ENCODE results near the gene LVRN.

The LVRN gene

DNA sequence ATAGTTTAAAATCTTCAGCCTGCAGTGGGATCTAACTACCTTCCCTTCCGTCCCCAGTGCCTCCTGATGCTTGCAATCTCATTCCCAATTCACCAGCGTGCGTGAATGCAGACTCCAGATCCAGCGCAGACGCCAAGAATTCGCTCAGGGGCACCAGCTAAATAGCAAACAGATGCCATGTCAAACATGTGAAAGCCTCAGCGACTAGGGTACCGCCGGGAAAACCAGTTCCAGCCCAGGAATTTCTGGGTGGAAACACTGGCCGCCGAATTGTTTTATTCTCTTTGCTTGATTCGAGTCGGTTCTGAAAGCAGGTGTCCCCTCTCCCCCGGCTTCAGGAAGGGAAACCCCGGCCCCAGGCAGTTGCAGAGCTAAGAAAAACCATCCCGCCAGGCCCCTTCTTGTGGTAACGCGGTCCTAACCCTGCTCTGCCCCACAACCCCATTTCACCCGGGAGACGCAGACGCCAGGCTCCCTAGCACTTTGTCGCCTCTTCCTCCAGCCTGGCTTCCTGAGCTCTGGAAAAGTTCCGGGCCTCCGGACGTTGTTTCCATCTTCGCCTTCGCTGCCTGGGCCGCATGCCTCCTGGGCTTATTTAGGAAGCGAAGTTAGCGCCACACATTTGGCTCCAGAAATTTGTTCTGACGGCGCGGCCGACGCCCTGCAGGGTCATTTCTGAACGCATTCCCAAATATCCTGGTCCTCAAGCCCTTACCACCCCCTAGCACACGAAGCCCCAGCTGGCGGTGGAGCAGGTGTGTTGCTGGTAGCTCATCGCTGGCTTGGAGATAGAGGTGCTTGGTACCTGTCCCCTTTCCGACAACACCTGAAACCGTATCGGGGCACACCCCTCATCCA is 665 bp upstream of the LVRN start:
- DNase-seq: no peak

DNA sequence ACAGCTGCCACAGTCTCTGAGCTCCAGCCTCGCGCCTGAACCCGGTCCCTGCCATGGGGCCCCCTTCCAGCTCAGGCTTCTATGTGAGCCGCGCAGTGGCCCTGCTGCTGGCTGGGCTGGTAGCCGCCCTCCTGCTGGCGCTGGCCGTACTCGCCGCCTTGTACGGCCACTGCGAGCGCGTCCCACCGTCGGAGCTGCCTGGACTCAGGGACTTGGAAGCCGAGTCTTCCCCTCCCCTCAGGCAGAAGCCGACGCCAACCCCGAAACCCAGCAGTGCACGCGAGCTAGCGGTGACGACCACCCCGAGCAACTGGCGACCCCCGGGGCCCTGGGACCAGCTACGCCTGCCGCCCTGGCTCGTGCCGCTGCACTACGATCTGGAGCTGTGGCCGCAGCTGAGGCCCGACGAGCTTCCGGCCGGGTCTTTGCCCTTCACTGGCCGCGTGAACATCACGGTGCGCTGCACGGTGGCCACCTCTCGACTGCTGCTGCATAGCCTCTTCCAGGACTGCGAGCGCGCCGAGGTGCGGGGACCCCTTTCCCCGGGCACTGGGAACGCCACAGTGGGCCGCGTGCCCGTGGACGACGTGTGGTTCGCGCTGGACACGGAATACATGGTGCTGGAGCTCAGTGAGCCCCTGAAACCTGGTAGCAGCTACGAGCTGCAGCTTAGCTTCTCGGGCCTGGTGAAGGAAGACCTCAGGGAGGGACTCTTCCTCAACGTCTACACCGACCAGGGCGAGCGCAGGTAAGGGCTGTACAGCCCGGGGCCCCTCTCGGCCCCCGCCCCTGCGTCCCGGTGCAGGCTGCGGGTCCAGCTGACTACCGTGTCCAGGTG is 509 bp downstream of the LVRN start:
- no peak for DNase-seq

DNA sequence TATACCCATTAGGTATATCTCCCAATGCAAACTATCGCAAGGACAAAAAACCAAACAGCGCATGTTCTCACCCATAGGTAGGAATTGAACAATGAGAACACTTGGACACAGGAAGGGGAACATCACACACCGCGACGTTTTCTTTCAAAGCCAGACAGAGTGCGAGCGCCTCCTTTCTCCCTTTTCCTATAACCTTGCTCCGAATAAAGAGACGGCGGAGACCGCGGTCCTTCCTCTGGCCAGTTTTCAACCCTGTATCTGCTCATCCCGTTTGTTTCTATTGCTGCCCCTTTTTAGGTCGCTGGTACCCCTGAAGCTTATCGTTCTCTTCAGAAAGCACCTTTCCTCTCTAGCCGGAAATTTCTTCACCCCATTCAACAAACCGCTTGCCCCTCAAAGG is 1.3 kb downstream of the LVRN start:
- DNase-seq: no peak

DNA sequence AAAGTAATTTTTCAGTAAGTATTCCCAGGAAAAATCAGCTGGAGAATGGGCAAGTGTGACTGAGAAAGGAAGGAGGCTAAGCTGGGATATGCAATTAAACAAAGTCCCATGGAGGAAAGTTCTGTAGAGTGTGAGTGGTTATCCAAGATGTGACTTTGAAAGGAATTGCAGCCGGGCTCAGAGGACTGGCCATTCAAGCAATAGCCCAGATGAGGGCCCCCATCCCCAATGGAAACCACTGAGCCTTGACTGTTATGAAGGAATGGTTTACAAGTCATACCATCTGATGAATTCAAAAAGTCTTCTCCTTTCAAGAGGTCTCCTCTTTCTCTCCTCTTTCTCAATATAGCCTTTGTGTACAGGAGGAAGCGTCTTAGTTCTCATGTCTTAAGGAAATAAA is 6.5 kb downstream of the LVRN start:
- DNase-seq: no peak

DNA sequence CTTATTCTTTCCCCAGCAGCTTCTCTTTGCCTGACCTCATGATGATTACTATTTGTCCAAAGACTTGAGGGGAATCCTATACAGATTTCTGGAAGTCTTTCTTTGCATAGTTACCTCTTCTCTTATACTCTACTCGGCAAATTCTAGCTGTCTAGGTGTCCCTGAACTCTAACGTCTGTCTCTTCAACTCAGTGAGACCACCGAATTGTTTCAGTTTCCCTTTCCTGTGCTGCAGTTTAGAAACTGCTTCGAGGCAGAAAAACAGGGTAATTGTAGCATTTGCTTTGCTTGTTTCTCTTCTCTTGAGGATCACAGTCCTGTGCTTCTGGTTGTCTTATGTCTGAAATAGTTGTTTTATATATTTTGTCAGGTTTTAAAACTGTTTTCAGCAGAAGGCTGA is 14.8 kb downstream of the LVRN start:
- no peak for DNase-seq

DNA sequence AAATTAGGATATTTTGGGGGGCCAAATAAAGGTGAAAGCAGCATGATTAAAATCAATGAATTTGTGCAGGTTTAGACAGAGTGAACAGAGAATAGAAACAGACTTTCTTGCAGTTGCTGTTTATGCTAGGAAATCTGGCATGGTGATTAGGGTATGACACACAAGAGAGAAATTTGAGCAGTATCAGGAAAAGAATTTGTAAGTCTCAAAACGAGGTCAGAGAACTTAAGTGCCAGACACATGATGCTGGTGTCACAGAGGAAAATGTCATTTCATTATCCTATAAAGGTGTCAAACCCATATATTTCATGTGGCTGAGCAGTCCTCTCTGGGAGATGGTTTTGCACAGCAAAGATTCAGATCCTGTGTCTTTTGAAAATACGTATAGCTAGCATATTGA is 15.7 kb downstream of the LVRN start:
- DNase-seq: no peak

DNA sequence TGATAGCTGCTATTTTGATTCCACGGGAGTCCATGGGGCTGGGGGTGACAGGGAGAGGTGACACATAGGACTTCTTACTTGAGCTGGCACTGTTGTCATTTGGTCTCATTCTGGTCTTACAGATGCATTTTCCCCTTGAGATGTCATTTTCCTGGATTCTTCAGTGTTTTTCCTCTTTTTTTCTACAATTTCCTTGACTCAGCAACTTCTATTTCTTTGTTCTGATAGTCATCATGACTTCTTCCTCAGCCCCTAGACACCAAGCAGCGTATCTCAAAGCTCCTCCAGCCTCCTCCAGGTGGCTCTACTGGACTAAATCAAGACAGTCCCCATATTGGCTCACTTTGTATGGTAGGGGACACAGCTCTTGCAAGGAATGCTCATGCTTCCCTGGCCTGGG is 16.5 kb downstream of the LVRN start:
- DNase-seq: no peak

DNA sequence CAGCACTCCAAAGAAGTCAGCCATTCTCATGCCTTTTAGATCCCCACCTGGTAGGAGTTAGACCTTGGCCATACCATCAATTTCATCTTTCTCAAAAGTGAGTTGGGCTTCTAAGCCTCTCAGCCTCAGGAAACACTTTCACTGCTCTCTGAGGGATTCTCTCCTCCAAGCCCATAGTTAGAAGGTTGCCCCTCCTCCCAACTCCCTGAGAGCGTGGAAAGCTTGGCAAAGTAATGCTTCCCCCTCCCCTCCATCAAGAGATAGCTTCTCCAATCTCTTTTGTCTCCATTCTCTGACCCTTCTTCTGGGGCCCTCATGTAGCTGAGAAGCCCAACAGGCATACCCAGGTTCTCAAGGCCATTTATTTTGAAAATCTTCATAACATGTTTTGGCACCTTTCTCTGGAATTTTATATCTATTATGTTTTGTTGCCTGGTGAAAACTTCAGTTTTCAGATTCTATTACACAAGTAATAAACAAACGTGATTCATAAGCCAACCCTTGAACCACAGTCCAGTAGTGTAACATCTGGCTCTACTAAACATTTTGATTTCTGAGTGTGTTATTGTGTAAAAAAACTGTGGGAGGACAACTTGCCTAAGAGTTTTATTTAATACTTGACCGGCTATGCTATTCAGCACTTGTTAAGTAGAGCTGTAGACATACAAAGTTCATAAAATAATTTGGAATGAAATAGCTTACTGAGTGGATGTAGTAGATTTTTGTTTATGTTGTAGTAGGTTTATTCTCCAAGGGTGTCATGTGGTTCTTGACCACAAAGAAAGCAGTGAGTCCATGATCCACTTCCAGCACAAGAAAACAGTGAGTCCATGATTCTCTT is 17.1 kb downstream of the LVRN start:
- DNase-seq: no peak

DNA sequence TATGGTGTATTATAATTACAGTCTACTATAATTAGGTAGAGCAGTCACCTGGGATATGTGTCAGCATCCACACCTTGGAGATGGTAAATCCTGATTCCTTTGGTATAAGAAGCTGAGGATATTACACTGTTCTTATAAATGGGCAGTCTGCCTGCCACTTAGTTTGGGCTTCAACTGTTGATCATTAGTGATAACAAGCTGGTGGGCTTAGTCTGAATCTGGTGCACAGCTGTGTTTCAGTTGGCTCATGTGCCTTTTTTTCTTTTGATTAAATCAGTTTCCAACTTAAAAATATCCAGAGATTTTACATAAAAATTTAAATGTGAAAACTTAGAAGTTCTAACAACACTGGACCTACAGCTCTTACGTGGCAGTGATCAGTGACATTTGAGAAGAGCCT is 21.2 kb downstream of the LVRN start:
- DNase-seq: no peak

DNA sequence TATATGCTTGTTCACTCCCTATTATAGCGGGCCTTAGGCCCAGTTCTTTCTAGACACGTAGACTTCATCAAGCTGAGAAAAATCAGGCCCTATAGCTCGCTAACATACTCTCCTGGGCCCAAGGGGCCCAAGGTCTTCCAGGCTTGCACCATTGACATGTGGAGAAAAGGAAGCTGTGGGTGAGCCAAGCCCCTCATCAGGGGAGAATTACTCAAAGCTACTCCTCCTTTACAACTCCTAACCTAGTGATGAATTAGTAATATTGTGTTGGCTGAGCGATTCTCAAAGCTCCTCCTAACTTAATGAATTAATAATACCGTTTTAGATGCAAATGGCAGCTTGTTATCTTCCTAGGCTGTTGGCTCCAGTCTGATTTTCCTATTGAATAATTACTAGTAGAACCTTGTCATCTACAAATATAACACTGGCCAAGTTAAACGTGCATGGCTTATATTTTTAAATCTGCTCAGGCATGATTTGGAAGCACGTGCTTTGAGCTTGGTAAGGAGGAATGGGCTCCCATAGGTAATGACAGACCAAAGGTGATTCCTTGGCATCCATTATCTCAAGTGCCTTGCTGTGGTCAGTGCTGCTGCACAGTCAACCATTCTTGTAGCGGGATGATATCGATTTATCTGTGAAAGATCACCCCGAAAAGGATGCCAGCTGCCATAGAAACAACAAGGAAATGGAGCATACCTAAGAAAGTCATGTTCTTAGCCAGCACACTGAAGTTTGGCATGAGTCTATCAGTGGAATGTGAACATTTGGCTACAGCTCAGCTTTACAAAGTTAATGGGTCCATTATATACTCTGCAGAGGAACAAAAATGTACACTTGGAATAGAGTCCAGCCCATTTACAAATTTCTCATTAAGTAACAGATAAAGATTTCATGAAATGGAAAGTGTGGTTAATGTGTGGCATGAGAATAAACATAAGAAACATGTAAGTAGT is 23.8 kb downstream of the LVRN start:
- DNase-seq: no peak

DNA sequence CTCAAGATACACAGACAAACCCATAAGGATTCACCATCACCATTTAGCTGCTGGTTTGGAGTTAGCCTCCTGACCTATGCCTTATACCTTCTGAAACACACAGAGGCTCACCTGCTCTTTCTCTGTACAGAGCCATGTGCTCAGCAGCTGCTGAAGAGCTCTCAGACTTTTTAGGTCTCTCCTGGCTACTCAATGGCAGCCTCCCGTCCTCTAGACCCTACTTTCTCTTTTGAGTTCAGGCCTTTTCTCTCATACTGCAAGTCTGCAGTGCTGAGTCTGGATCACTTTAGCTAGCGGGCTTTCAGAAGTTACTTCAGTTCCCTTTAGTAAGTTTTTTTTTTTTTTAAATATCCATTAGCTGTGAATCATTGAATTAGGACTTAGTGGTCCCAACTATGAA is 25.7 kb downstream of the LVRN start:
- no peak for DNase-seq

DNA sequence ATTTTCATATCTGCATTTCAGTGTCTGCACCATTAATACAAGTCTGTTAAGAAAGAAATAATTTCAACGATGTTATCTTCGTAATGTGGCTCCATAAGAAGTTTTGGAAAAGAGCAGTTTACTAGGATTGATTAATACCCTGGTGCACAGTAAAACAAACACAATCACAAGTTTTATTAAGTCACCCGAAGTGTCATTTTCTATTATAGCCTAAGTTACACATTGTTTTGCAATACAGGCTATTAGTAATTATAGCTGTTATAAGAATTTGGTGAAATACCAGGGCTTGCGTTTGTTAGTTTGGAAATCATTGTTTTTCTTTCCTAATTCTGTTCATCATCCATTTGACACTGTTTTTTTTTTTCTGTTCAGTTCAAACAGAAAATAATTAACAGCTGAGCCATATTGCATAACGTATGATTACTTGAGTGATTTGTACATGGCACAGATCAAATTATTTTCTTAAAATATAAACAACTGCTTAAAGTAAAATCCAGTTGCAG is 30.6 kb downstream of the LVRN start:
- no peak for DNase-seq

DNA sequence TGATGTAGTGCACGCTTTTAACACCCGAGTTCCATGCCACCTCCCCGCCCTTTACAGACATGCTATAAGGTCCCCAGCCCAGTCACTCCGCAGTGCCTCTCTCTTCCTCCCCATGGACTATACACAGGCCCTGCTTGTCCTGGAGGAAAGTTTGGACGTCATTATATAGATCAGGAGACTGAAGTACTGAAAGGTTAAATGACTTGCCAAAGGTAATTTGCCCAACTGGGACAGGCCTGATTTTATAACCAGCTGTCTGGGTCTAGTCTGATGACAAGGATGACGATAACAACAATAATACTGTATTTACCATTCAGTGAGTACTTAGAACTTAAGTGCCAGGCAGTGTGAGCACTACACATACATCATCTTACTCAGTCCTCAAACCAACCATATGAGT is 33.1 kb downstream of the LVRN start:
- DNase-seq: no peak

DNA sequence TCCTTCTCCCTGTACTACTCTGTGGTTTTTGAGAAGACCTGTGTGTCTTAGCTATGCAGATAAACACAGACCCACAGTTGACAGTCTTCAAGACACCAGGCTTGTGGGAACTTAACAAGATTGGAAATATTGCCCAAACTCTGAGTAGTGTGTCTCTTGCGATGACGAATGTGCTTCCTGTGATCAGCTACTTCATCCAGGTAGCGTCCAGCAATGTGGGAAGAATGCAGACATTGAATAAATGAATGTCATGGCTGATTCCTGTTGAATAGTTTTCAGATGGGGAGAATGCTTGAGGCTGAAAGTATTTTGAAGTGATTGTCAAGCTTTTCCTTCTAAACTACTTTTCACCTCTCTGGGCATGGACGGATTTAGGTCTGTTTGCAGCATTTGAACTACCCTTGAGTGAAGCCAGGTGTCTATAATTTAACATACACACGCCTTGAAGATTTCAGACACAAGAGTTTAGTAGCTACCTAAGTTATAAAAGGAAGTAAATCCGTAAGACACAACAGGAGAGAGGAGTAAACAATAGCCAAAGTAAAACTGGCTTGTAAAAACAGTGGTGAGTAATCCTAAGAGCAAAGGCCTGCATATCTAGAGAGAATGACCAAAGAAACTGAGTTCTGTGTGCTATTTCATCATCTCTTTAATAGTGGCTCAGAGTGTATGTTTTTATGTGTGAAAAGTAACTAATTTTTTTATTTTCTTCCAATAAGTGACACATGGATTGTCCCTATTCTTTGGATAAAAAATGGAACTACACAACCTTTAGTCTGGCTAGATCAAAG is 40.0 kb downstream of the LVRN start:
- DNase-seq: no peak

DNA sequence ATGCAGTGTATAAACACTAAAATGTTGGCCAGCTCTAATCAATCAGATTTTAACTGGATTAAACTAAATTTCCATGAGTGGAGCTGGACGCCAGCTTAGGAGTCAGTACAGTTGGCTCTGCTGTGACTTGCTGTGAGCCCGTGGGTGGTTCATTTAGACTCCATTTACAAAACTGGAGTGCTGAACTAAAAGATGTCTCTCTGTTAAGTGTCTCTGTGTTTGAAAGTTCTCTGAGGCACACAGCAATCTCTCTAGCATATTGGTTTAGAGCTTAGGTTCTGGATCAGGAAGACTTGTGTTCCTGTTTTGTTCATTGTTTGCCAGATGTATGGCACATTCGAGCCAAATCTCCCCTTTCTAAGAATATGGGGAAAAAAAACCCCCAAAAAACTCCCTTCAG is 42.0 kb downstream of the LVRN start:
- no peak for DNase-seq

DNA sequence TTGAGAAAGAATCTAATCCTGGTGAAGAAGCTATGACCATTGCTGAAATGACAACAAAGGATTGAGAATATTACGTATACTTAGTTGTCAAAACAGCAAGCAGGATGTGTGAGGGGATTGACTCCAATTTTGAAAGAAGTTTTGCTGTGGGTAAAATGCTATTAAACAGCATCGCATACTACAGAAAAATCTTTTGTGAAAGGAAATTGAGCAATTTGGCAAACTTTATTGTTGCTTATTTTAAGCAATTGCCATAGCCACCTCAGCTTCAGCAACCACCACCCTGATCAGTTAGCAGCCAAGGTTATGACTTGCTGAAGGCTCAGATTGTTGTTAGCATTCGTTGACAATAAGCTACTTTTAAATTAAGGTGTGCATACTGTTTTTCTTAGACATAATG is 47.5 kb downstream of the LVRN start:
- DNase-seq: no peak

DNA sequence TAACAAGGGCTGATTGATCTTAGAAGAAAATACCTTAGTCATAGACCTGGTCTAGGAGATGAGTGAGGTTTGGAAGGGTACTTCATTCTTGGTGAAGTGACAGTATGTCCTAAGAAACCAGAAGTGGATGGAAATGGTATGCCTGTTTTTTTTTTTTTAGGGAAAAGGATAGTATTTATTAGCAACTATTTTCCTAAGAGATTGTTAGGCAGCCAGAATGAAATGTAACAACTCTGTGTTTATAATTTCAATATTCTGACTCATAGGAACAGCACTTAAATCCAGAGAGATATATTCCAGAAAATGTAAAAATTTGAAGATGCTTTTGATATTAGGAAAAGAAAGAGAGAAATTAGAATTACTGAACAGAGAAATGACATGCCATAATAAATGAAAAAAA is 48.8 kb downstream of the LVRN start:
- no peak for DNase-seq

DNA sequence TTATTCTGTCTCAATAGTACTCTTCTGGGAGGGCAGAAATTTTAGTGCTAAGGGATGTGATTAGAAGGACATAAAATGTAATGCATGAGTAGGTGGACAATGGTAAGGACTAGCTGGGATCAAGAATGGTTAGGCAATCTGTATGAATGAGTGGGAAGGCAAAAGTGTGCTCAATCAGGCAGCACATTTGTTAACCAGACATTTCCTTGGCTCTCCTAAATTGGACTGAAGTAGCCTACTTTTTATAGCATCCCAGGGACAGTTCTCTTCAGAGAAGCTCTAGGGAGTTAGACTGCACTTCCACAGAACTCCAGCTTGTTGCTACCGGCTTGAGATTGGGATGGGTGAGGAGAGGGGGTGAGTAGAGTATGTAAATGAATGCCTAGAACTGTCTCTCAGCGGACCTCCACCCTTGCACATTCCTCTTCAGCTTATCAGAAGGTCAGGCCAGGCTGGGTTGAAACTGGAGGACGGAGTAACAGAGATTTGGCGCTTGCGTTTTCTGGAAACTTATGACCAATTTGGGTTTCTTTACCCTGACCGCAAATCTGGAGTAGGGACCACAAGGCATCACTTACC is 51.0 kb downstream of the LVRN start:
- DNase-seq: no peak

DNA sequence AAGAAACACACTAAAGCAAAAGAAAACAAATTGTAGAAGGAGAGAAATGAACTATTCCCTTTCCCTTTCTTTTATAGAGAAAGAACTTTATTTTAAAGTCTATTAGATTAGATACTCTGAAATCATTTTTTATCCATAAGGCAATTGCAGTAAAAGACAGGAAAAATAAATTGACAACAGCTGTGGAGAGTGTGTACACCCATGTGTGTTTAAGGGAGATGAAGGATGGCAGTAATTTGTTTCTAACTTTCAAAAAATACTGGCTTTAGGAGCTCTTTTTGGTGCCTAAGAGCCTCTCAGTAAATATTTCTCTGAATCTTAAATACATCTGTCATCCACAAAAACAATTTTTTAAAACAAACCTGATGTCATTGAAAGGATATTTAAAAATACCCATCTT is 51.7 kb downstream of the LVRN start:
- no peak for DNase-seq

DNA sequence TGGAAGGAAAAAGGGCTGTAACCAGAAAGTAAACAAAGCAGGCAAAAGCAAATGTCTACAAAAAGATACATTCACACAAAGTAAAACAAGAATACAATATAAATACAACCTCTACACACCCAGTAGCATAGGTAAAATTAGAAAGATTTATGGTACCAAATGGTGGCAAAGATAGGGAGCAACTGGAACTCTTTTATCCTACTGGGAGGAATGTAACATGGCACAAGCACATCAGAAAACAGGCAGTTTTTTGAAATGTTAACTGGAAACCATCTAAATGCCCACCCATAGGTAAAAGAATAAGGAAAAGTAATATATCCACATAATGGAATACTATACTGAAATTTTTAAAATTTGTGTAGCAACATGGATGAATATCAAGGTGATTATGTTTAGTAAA is 61.3 kb downstream of the LVRN start:
- DNase-seq: no peak

DNA sequence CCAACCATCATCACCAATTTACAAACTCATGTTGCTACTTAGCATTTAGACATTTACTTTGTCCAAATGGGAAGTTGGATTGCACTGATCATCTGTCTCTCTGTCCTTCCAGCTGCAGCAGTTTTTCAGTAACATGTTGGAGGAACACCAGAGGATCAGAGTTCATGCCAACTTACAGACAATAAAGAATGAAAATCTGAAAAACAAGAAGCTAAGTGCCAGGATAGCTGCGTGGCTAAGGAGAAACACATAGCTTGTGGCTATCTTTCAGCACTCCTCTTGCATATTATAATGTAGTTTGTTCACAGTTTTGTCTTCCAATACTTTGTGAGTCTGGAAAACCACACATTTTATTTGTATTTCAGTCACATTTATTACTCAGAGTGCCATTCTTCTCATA is 63.6 kb downstream of the LVRN start:
- no peak for DNase-seq

All from SHP77 (cell line).